ENCODE results near the gene RAB10. TPM values are rescaled to one million over a fixed set of nuclear protein-coding genes. Genes with fewer than 3 reads are reported as not detected.

RAB10 gene
- total RNA-seq, 1 donor from 2014 or later, result 192 TPM

DNA sequence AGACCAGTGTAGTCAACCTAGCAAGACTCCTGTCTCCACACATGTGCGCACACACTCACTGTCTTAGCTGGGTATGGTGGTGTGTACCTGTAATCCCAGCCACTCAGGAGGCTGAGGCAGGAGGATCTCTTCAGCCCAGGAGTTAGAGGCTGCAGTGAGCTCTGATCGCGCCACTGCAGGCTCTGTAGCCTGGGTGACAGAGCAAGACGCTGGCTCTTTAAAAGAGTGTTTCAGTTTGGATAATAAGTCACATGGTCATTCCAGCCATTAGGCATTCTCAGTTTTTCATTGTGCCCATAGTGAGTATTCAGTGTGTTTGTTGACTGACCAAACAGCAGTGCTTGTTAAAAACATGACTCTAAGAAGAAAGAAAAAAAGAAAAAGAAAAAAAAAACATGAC is 31.0 kb downstream of the RAB10 start:
- peaks cover 12% of the 10 kb centered on the region for H3K4me1 Mint-ChIP-seq (ENCODE audit: low read depth, unreplicated experiment)
- TF ChIP-seq EZH2 (IDR thresholded peaks at IDR 0.05; ENCODE audit: insufficient read depth, low read length), result no peak
- TF ChIP-seq, protein P1, sequence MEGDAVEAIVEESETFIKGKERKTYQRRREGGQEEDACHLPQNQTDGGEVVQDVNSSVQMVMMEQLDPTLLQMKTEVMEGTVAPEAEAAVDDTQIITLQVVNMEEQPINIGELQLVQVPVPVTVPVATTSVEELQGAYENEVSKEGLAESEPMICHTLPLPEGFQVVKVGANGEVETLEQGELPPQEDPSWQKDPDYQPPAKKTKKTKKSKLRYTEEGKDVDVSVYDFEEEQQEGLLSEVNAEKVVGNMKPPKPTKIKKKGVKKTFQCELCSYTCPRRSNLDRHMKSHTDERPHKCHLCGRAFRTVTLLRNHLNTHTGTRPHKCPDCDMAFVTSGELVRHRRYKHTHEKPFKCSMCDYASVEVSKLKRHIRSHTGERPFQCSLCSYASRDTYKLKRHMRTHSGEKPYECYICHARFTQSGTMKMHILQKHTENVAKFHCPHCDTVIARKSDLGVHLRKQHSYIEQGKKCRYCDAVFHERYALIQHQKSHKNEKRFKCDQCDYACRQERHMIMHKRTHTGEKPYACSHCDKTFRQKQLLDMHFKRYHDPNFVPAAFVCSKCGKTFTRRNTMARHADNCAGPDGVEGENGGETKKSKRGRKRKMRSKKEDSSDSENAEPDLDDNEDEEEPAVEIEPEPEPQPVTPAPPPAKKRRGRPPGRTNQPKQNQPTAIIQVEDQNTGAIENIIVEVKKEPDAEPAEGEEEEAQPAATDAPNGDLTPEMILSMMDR (IDR thresholded peaks at IDR 0.05; ENCODE audit: insufficient read depth, low read depth, low read length), result no peak
- no peak overlapping the region for H3K4me2 ChIP-seq (ENCODE audit: low read length)
- no peaks in the 10 kb centered on the region for H3K27me3 ChIP-seq (ENCODE audit: insufficient read depth, low read length)
- H3K36me3 ChIP-seq (ENCODE audit: insufficient read depth, low read length), result peaks cover 3% of the 10 kb centered on the region
- no peak overlapping the region for H3K27ac ChIP-seq (ENCODE audit: low read depth, low read length)
- no peak overlapping the region for H3K9ac ChIP-seq (ENCODE audit: low read length)
- no peak for DNase-seq (ENCODE audit: low read depth)
- H3K36me3 Mint-ChIP-seq (ENCODE audit: low read depth, unreplicated experiment), result peaks cover 8% of the 10 kb centered on the region
- H3K27ac Mint-ChIP-seq (ENCODE audit: unreplicated experiment), result no peak overlapping the region
- H3K9me3 Mint-ChIP-seq (ENCODE audit: unreplicated experiment), result peaks cover 2% of the 10 kb centered on the region
- no peaks in the 10 kb centered on the region for H3K9me3 ChIP-seq (ENCODE audit: insufficient read depth, low read depth, low read length)
- H2AFZ ChIP-seq (ENCODE audit: low read depth, low read length), result no peak overlapping the region
- H3K4me3 ChIP-seq (ENCODE audit: insufficient read depth, low read depth, low read length), result no peak overlapping the region
- no peak overlapping the region for H3K4me3 Mint-ChIP-seq (ENCODE audit: unreplicated experiment)
- peaks cover 12% of the 10 kb centered on the region for H3K4me1 ChIP-seq (ENCODE audit: insufficient read depth, low read length)
- H3K79me2 ChIP-seq (ENCODE audit: insufficient read depth, low read length), result peaks cover 96% of the 10 kb centered on the region
- FAIRE-seq, result no peak
- peaks cover 66% of the 10 kb centered on the region for H4K20me1 ChIP-seq (ENCODE audit: insufficient read depth, low read length)
- no peaks in the 10 kb centered on the region for H3K27me3 Mint-ChIP-seq (ENCODE audit: low read depth, unreplicated experiment)

DNA sequence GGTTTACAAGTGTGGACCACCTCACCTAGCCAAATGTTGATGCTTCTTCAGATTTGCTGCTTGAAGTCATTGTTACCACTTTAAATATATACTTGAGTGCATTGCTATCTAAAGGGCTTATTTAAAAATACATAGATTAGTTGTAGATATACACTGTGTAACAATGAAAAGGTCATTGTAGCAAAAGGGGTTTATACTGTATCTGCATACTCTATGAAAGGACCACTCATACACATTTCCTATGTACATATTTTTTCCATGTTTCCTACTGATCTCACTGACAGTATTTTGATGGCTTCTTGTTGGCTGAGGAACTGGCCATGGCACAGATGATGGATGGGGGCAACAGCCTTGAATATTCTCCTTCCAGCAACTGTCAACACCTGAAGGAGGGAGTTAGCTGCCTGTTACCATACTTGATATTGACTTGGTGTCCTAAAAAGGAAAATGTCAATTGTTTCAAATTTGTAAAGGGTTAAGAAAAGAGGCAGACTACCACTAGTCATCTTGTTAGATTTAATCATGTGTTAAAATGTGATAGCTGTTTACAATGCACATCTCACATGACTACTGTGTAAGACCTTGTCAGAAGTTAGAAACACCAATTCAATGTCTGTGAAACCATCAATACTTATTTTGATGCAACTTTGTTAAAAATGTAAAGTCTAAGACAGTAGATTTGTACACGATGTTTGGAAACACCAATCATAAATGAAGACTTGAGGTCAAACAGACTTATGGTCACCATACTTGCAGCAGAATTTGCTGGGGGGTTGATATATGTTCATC is 33.5 kb downstream of the RAB10 start:
- FAIRE-seq (peak; percentile 17), DNase-seq (ENCODE audit: low read depth) (no peak)
- TF ChIP-seq EZH2 (IDR thresholded peaks at IDR 0.05; ENCODE audit: insufficient read depth, low read length), result no peak
- TF ChIP-seq, protein P1 (IDR thresholded peaks at IDR 0.05; ENCODE audit: insufficient read depth, low read depth, low read length), result no peak
- no peaks in the 10 kb centered on the region for H3K36me3 ChIP-seq (ENCODE audit: insufficient read depth, low read length)
- no peaks in the 10 kb centered on the region for H3K27me3 Mint-ChIP-seq (ENCODE audit: low read depth, unreplicated experiment)
- H2AFZ ChIP-seq (ENCODE audit: low read depth, low read length), result no peak overlapping the region
- H3K9me3 ChIP-seq (ENCODE audit: insufficient read depth, low read depth, low read length), result no peaks in the 10 kb centered on the region
- H3K9me3 Mint-ChIP-seq (ENCODE audit: unreplicated experiment), result peaks cover 2% of the 10 kb centered on the region
- H3K36me3 Mint-ChIP-seq (ENCODE audit: low read depth, unreplicated experiment), result peaks cover 12% of the 10 kb centered on the region
- H3K27ac Mint-ChIP-seq (ENCODE audit: unreplicated experiment), result no peak overlapping the region
- peaks cover 18% of the 10 kb centered on the region for H3K4me1 Mint-ChIP-seq (ENCODE audit: low read depth, unreplicated experiment)
- H3K4me1 ChIP-seq (ENCODE audit: insufficient read depth, low read length), result peaks cover 12% of the 10 kb centered on the region
- no peaks in the 10 kb centered on the region for H3K27me3 ChIP-seq (ENCODE audit: insufficient read depth, low read length)
- H3K4me2 ChIP-seq (ENCODE audit: low read length), result no peak overlapping the region
- peaks cover 61% of the 10 kb centered on the region for H4K20me1 ChIP-seq (ENCODE audit: insufficient read depth, low read length)
- no peak overlapping the region for H3K4me3 ChIP-seq (ENCODE audit: insufficient read depth, low read depth, low read length)
- H3K9ac ChIP-seq (ENCODE audit: low read length), result no peak overlapping the region
- peak overlapping the region; percentile 76 for H3K27ac ChIP-seq (ENCODE audit: low read depth, low read length)
- H3K4me3 Mint-ChIP-seq (ENCODE audit: unreplicated experiment), result no peak overlapping the region
- peaks cover 96% of the 10 kb centered on the region for H3K79me2 ChIP-seq (ENCODE audit: insufficient read depth, low read length)

DNA sequence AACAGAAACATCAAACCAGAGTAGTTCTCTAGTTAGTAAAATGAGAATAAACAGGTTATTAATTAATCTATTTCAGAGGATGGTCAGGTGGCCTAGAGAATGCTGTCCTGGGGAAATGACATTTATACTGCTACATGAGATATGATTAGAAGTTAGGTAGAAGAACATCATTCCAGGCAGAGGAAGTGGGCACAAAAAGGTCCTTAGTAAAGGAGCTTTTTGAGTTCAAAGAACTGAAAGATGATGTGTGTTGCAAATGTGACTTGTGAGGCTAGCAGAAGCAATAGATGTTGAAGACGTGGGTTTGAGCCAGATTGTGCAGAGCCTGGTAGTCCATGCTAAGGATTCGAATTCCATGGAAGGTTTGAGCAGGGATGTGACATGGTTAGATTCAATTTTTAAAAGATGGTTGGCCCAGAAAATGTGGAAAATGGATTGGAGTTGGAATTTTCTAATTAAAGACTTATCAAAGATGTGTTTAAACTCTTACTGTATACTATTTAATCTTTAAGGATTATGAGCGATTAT is 34.2 kb downstream of the RAB10 start:
- peak overlapping the region; percentile 94 for H3K27ac Mint-ChIP-seq (ENCODE audit: unreplicated experiment)
- no peak for FAIRE-seq
- H3K4me1 Mint-ChIP-seq (ENCODE audit: low read depth, unreplicated experiment), result peaks cover 21% of the 10 kb centered on the region

More for the DNA sequence above, 34.2 kb downstream of the RAB10 start:
- H2AFZ ChIP-seq (ENCODE audit: low read depth, low read length), result no peak overlapping the region
- H3K4me3 ChIP-seq (ENCODE audit: insufficient read depth, low read depth, low read length), result peak overlapping the region; percentile 11
- no peak for DNase-seq (ENCODE audit: low read depth)
- peaks cover 12% of the 10 kb centered on the region for H3K4me1 ChIP-seq (ENCODE audit: insufficient read depth, low read length)
- peak overlapping the region; percentile 41 for H3K4me3 Mint-ChIP-seq (ENCODE audit: unreplicated experiment)
- H3K9me3 Mint-ChIP-seq (ENCODE audit: unreplicated experiment), result peaks cover 2% of the 10 kb centered on the region
- peaks cover 60% of the 10 kb centered on the region for H4K20me1 ChIP-seq (ENCODE audit: insufficient read depth, low read length)
- no peaks in the 10 kb centered on the region for H3K36me3 ChIP-seq (ENCODE audit: insufficient read depth, low read length)
- no peaks in the 10 kb centered on the region for H3K27me3 Mint-ChIP-seq (ENCODE audit: low read depth, unreplicated experiment)
- H3K9me3 ChIP-seq (ENCODE audit: insufficient read depth, low read depth, low read length), result no peaks in the 10 kb centered on the region
- peaks cover 12% of the 10 kb centered on the region for H3K36me3 Mint-ChIP-seq (ENCODE audit: low read depth, unreplicated experiment)
- H3K27ac ChIP-seq (ENCODE audit: low read depth, low read length), result peak overlapping the region; percentile 76
- peak overlapping the region; percentile 24 for H3K9ac ChIP-seq (ENCODE audit: low read length)
- no peaks in the 10 kb centered on the region for H3K27me3 ChIP-seq (ENCODE audit: insufficient read depth, low read length)
- TF ChIP-seq EZH2 (IDR thresholded peaks at IDR 0.05; ENCODE audit: insufficient read depth, low read length), result no peak
- TF ChIP-seq, protein P1 (IDR thresholded peaks at IDR 0.05; ENCODE audit: insufficient read depth, low read depth, low read length), result no peak
- H3K4me2 ChIP-seq (ENCODE audit: low read length), result peak overlapping the region; percentile 70
- peaks cover 96% of the 10 kb centered on the region for H3K79me2 ChIP-seq (ENCODE audit: insufficient read depth, low read length)

All from astrocyte (in vitro differentiated cells and primary cell).